Heart left ventricle (tissue), 13 donors: Measurements from ENCODE around the gene COA1.

Experiments used
- CTCF ChIP-seq, 12 donors: fragments of 200-600 bp; sonication (generic) in 4 of 12; IDR thresholded peaks; one replicate each; pipeline versions ENCODE4 v1.5.0 to v1.8.0; 2018 to 2022; ENCODE audit warnings: antibody characterized with exemption in 12 of 12, mild to moderate bottlenecking in 5 of 12
- POLR2A ChIP-seq, 2 donors: fragments of 450-650 bp; IDR thresholded peaks; one replicate each; pipeline ENCODE4 v1.6.1; 2017; ENCODE audit warnings: antibody characterized with exemption in 2 of 2, mild to moderate bottlenecking in 2 of 2, moderate library complexity in 2 of 2
- donor health status: ischemic (EF 13 %, LVEDD 7.1; RV severe dilation, severe dysfunction).
- donor health status: DM: no; HTN: yes; CAD: no.
- donor health status: DM: no; HTN: no; CAD: no.
- donor health status: ischemic (EF 25% LVEDD 6.9; RV normal size, moderate dysfunction).
- donor health status: ischemic (EF 25% LVEDD 5.7; RV mildly dilated, moderate dysfunction).
- donor health status: ischemic (EF 35%, LVEDD 5.7; RV mildly dilated, moderate dysfunction).
- donor health status: nonischemic (EF 11% LVEDD 7.7; RV severe dilation, severe dysfunction).
- donor health status: DM: yes; HTN: yes; CAD: no.
- donor health status: PGD.
- donor health status: ischemic (EF 29% LVEDD 5.4; RV normal size, mild dysfunction).
- donor health status: nonischemic (EF 23%, LVEDD 6.1; RV moderate dilation, normal function).

GRCh38 chr7:43727494-43727893, 1.8 kb downstream of the COA1 start:
- no peak for TF ChIP-seq CTCF (IDR thresholded peaks at IDR 0.05)
- TF ChIP-seq POLR2A (IDR thresholded peaks at IDR 0.05), result no peak
